HEK293 (cell line): ENCODE results near the gene PLCD3.
A peak's percentile ranks its signal among the peaks of the same experiment; 100 is the strongest.

Experiments used
- CTCF ChIA-PET: fragments of 350-600 bp; formaldehyde crosslinking; extraction: SDS; loops from one replicate; lab custom pipeline; 2021; ENCODE audit warnings: antibody characterized with exemption; lab: Yijun Ruan, JAX
- POLR2A ChIA-PET: fragments of 300-600 bp; formaldehyde crosslinking; extraction: SDS; loops from one replicate; lab custom pipeline; 2020; ENCODE audit warnings: antibody characterized with exemption, inconsistent platforms; lab: Yijun Ruan, JAX
- H3K27ac ChIP-seq: fragments of 200-500 bp; sonication (Bioruptor generic); 2 replicates; pipeline ENCODE4 v1.5.1; 2014; ENCODE audit warnings: low read depth, low read length, control low read depth, inconsistent platforms; ENCODE audit errors: extremely low read depth
- H3K36me3 ChIP-seq, 2 experiments: fragments of 200-500 bp in 1 of 2; sonication (Bioruptor generic) in 1 of 2; 1 replicate in 1 of 2; 2 replicates in 1 of 2; pipeline ENCODE4 v1.5.1; 2014 to 2017; ENCODE audit warnings: inconsistent platforms in 2 of 2, low read length in 2 of 2; ENCODE audit not compliant: control insufficient read depth in 2 of 2, insufficient read depth in 1 of 2
- H3K4me1 ChIP-seq: fragments of 200-500 bp; sonication (Bioruptor generic); 2 replicates; pipeline ENCODE4 v1.5.1; 2014; ENCODE audit warnings: mild to moderate bottlenecking, low read length, inconsistent platforms; ENCODE audit not compliant: control insufficient read depth, insufficient read depth
- H3K4me3 ChIP-seq: 2 replicates; pipeline ENCODE4 v1.5.1; 2011; ENCODE audit warnings: low read depth, mild to moderate bottlenecking, control low read depth, low read length, moderate library complexity
- H3K9me3 ChIP-seq: fragments of 200-500 bp; sonication (Bioruptor generic); 2 replicates; pipeline ENCODE4 v1.5.1; 2014; ENCODE audit warnings: low read depth, low read length, inconsistent platforms; ENCODE audit not compliant: control insufficient read depth, insufficient read depth
- BCL11B ChIP-seq: fragments of 450-650 bp; formaldehyde crosslinking; IDR thresholded peaks from 2 replicates; pipeline ENCODE4 v1.5.1; 2016; ENCODE audit warnings: low read depth, missing biosample characterization, missing genetic modification characterization
- HIC1 ChIP-seq: fragments of 450-650 bp; formaldehyde crosslinking; IDR thresholded peaks from 2 replicates; pipeline ENCODE4 v1.5.1; 2016; ENCODE audit warnings: missing biosample characterization, missing genetic modification characterization
- RBAK ChIP-seq: fragments of 450-650 bp; formaldehyde crosslinking; IDR thresholded peaks from 2 replicates; pipeline ENCODE4 v1.5.1; 2016; ENCODE audit warnings: missing biosample characterization, missing genetic modification characterization
- TSHZ1 ChIP-seq: fragments of 450-650 bp; formaldehyde crosslinking; IDR thresholded peaks from 2 replicates; pipeline ENCODE4 v1.5.1; 2016; ENCODE audit warnings: missing biosample characterization, missing genetic modification characterization, borderline replicate concordance
- ZBTB49 ChIP-seq: fragments of 450-650 bp; formaldehyde crosslinking; IDR thresholded peaks from 2 replicates; pipeline ENCODE4 v1.5.1; 2016; ENCODE audit warnings: missing biosample characterization, missing genetic modification characterization, low read depth
- ZNF146 ChIP-seq: fragments of 450-650 bp; formaldehyde crosslinking; IDR thresholded peaks from 2 replicates; pipeline ENCODE4 v1.5.1; 2016; ENCODE audit warnings: missing biosample characterization, missing genetic modification characterization
- ZNF280D ChIP-seq: fragments of 450-650 bp; formaldehyde crosslinking; IDR thresholded peaks from 2 replicates; pipeline ENCODE4 v1.5.1; 2016; ENCODE audit warnings: missing biosample characterization, missing genetic modification characterization
- ZNF354C ChIP-seq: fragments of 450-650 bp; formaldehyde crosslinking; IDR thresholded peaks from 2 replicates; pipeline ENCODE4 v1.5.1; 2016; ENCODE audit warnings: missing biosample characterization, missing genetic modification characterization, low read depth, borderline replicate concordance
- ZNF426 ChIP-seq: fragments of 450-650 bp; formaldehyde crosslinking; IDR thresholded peaks from 2 replicates; pipeline ENCODE4 v1.5.1; 2017; ENCODE audit warnings: missing biosample characterization, missing genetic modification characterization, mild to moderate bottlenecking, inconsistent platforms, moderate library complexity
- ZNF510 ChIP-seq: fragments of 450-650 bp; formaldehyde crosslinking; IDR thresholded peaks from 2 replicates; pipeline ENCODE4 v1.5.1; 2018; ENCODE audit warnings: mild to moderate bottlenecking, missing genetic modification characterization, missing biosample characterization; ENCODE audit not compliant: insufficient replicate concordance
- ZNF580 ChIP-seq: fragments of 450-650 bp; formaldehyde crosslinking; IDR thresholded peaks from 2 replicates; pipeline ENCODE4 v1.5.1; 2016; ENCODE audit warnings: missing biosample characterization, missing genetic modification characterization
- ZSCAN18 ChIP-seq: fragments of 450-650 bp; formaldehyde crosslinking; IDR thresholded peaks from 2 replicates; pipeline ENCODE4 v1.5.1; 2016; ENCODE audit warnings: missing biosample characterization, missing genetic modification characterization
- ZSCAN4 ChIP-seq: fragments of 450-650 bp; formaldehyde crosslinking; IDR thresholded peaks from 2 replicates; pipeline ENCODE4 v1.5.1; 2017; ENCODE audit warnings: missing biosample characterization, missing genetic modification characterization

Gene PLCD3

GRCh38 chr17:45127207-45127547 is 5.1 kb downstream of the PLCD3 start:
- peak overlapping the region; percentile 12; the same call in 1 of the 2 replicates for H3K27ac ChIP-seq
- CTCF ChIA-PET: interaction anchor here (0.7 to 6.2 kb wide), 6 partner anchors 8 to 207 kb away, joined by 3 to 36 read pairs (median 8); partner anchors contain the start of gene ACBD4
- POLR2A ChIA-PET: interaction anchor here (0.9 to 1.6 kb wide), 2 partner anchors 15 to 66 kb away, joined by 4 read pairs; partner anchors contain the start of gene NMT1
- no peak overlapping the region for H3K4me3 ChIP-seq
- H3K4me1 ChIP-seq: peaks cover 7% of the 10 kb centered on the region
- TF ChIP-seq HIC1 (no peak), ZNF426 (tag by site-specific recombination) (no peak), ZBTB49 (tag by site-specific recombination) (no peak), BCL11B (no peak), TSHZ1 (tag by site-specific recombination) (no peak), RBAK (tag by site-specific recombination) (no peak), ZSCAN4 (tag by site-specific recombination) (no peak), ZNF354C (tag by site-specific recombination) (no peak), ZSCAN18 (no peak)
- no peaks in the 10 kb centered on the region for H3K9me3 ChIP-seq
- H3K36me3 ChIP-seq: 0 out of 3 replicates have a peak, but pooled peaks cover 0 to 4% of the 10 kb centered on the region in 2 experiments

- ChIA-PET POLR2A (interaction anchor here (3.1 kb wide), 1 partner anchor 23 kb away, joined by 12 read pairs; the partner anchor contains the start of gene HEXIM1), CTCF (interaction anchor here (0.6 to 4.3 kb wide), 5 partner anchors 10 to 599 kb away, joined by 4 to 36 read pairs (median 6); partner anchors contain the start of gene ACBD4)
- no peak overlapping the region for H3K27ac ChIP-seq
- H3K4me1 ChIP-seq: peaks cover 7% of the 10 kb centered on the region
- no peak overlapping the region for H3K4me3 ChIP-seq
- TF ChIP-seq ZNF510 (tag by site-specific recombination): no peak
- peak; percentile 84; the same call in 1 of the 2 replicates for TF ChIP-seq ZNF280D (tag by site-specific recombination)
- TF ChIP-seq ZNF580 (tag by site-specific recombination): peak; percentile 62; the same call in 1 of the 2 replicates
- TF ChIP-seq ZNF146: peak; percentile 100
- TF ChIP-seq, all 188 proteins: peak for 3
- Histone ChIP-seq H3K9me3 (no peaks in the 10 kb centered on the region), H3K36me3 (peaks cover under 1 to 4% of the 10 kb centered on the region in 2 experiments; a peak in 1 of 3 replicates)
These were observed 6.8 kb downstream of the PLCD3 start for GRCh38 chr17:45125509-45125908.
